Urothelium cell line (cell line): ENCODE measurements around the gene NDUFA7.
"Not testable (repeated sequence)": the region's sequence is repeated elsewhere in the genome, so short reads cannot be mapped to it uniquely, and the experiment has no call there.

ENCODE experiments used
- DNase-seq: peaks from one replicate; pipeline ENCODE4 v3.0.0; 2011; ENCODE audit warnings: low spot score, mixed read lengths
- FAIRE-seq: peaks from 2 replicates; lab custom pipeline; 2011; peaks lifted over from hg19 to GRCh38; lab: Jason Lieb, UNC

Gene NDUFA7

DNA sequence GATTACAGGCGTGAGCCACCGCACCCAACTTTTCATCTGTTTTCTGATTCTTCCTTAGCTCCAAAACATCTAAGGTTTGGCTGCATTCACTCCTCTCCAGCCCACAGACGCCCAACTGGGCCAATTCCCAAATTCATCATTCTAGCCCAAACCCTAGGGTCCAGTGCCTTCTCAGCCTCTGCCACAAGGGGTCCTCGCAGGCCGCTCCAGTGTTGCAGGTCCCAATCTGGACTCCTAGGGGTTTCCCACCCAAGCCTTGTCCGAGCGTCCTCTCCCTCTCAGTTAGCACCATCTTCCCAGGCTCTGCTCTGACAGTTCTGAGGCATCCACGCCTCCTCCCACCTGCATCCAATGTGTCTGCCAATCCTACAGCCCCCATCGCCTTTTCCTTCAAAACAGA is 44.7 kb downstream of the NDUFA7 start:
- not testable (repeated sequence) for FAIRE-seq, DNase-seq

DNA sequence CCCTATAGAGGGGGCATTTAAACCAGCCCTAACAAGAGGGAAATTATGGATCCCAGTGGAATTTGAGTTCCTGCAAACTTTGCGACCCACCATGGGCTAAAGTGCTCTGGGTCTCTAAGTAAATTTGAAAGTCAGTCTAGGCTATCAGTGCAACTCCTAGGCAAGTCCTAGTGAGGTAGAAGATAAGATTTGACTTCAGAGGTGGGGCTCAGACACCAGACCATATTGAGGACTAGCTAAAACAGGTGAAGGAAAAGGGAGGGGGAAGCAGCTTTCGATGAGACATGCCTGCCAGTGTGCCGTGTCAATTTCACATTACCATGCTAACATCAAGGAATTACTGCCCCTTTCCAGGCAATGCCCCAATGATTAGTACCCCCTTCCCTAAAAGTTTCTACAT is 51.5 kb downstream of the NDUFA7 start:
- DNase-seq (no peak), FAIRE-seq (no peak)

DNA sequence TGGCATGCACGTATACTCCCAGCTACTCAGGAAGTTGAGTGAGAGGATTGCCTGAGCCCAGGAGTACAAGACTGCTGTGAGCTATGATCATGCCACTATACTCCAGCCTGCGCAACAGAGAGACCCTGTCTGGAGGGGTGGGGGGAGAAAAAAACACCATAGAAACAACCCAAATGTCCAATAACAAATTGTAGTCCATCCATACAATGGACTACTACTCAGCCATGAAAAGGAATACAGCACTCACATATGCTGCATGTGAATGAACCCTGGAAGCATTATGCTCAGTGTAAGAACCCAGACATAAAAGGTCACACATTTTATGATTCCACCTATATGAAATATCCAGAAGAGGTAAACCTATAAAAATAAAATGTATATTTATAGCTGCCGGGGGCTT is 55.3 kb downstream of the NDUFA7 start:
- DNase-seq (no peak), FAIRE-seq (no peak)

DNA sequence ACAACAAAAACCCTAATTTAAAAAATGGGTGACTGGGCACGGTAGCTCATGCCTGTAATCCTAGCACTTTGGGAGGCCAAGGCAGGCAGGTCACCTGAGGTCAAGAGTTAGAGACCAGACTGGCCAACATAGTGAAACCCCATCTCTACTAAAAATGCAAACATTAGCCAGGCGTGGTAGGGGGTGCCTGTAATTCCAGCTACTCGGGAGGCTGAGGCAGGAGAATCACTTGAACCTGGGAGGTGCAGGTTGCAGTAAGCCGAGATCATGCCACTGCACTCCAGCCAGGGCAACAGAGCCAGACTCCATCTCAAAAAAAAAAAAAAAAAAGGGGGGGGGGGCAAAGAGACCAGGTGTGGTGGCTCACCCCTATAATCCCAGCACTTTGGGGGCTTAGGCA is 56.9 kb downstream of the NDUFA7 start:
- not testable (repeated sequence) for FAIRE-seq, DNase-seq

DNA sequence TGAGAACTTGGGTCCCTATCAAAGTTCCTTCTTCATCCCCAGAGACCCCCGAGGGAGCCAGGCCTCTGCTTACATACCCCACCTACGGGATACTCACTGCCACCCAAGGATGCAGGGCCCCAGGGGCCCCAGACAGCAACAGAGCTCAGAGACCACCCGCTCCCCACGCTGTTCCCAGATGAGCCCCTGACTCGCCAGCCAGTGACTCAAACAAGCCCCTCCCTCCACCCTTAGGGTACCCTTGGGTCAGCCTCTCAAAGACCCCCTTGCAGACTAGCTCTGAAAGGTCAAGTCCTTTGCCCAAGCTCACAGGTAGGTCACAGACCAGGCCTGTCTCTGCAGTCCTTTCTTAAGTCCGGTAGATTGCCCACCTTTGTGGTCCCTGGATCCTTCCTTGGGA is 58.7 kb downstream of the NDUFA7 start:
- FAIRE-seq (no peak), DNase-seq (no peak)

DNA sequence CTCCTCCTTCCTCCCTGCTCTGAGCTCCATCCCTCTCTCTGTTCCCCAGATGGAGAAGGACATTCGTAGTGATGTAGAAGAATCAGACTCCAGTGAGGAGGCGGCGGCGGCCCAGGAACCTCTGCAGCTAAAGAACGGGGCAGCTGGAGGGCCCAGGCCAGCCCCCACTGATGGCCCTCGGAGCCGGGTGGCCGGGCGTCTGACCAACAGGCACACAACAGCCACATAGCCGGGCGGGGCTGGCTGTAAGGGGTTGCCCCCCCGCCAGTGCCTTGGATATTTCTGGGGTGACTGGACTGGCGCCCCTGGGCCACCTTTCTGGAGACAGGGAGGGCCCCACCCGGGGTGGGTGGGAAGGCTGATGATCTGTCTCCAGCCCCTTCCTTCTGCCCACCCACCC is 59.3 kb downstream of the NDUFA7 start:
- FAIRE-seq (no peak), DNase-seq (no peak)

DNA sequence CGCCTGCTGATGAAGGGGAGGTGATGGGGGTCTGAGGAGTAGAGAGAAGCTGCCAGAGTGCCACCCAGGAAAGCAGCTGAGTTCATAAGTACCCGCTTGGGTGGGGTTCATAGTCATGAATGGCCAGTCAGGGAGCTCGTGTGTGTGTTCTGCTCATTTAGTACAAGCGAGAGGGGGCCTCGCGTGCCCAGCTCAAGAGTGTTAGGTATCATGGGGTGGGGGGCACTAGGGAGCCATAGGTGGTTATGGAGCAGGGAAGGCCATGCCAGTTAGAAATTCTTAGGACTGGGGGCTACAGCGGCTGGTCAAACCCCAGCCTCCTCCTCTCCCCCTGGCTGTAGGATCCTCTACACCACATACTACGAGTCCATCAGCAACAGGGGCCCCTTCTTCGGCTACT is 59.8 kb downstream of the NDUFA7 start:
- no peak for FAIRE-seq
- no peak for DNase-seq
